Measurements from ENCODE around the gene RBL2. TPM values are rescaled to one million over a fixed set of nuclear protein-coding genes. Genes with fewer than 3 reads are reported as not detected.
"Not testable (repeated sequence)": the region's sequence is repeated elsewhere in the genome, so short reads cannot be mapped to it uniquely, and the experiment has no call there.

The RBL2 gene
- total and polyA plus RNA-seq, 4 donors, result 35.2 to 90.2 (median 79.6) TPM

DNA sequence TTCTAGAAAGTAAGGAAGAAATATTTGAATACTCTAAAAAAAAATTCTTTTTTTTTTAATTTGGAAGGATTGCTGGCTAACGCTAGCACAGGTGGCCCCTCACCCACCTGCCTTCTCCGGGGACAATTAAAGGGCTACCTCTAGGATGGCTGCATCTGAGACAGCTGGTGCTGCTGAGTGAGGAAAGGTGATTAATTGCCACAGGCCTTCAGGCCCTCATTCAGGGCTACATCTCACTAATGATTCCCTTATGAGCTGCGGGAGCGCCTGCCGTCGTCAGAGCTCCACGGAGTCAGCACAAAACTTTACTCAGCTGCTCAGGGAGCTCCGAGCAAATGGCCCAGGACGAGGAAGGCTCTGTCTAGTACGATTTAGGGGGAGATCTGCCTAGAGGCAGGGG lies 95.8 kb downstream of the RBL2 start:
- H3K36me3 ChIP-seq (ENCODE audit: control insufficient read depth in 1 of 2, insufficient read depth in 2 of 2, low read length in 1 of 2), result no peaks in the 10 kb centered on the region
- no peak overlapping the region for H3K4me3 ChIP-seq (ENCODE audit: low read length in 2 of 2)
- no peaks in the 10 kb centered on the region for H3K9me3 ChIP-seq (ENCODE audit: control insufficient read depth, low read length)
- H3K4me1 ChIP-seq (ENCODE audit: control insufficient read depth in 1 of 2, insufficient read depth in 2 of 2, low read length in 2 of 2), result no peaks in the 10 kb centered on the region
- WGBS, 2 donors, result 35 to 39% methylated on average over 10 of the region's 10 CpGs
- no peak for ATAC-seq (ENCODE audit: low FRiP score)
- no peaks in the 10 kb centered on the region for H3K27me3 ChIP-seq (ENCODE audit: control insufficient read depth in 1 of 2, insufficient read depth in 2 of 2, low read length in 1 of 2)
- no peak for DNase-seq
- no peak overlapping the region for H3K27ac ChIP-seq (ENCODE audit: low read depth in 1 of 2, low read length in 2 of 2)
- intact Hi-C loops (cut with DNase I), result no loop called here

DNA sequence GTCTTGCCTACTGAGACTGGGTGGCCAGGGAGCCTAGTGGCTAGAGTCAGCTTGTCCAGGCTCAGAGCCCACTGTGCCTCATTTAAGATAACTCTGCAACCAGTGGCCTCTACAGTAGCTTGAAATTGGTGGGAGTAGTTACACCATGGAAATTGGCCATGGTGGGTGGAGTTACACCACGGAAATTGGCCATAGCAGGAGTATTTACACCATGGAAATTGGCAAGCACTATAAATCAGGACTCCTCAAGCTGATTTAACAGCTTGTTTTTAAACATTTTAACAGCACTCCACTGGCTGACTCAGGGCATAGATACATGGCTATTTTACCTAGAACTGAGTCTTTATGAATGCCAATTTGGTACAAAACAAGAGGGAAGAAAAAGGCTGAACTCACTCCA lies 96.5 kb downstream of the RBL2 start:
- ATAC-seq (ENCODE audit: low FRiP score) (no peak), DNase-seq (no peak)
- H3K27me3 ChIP-seq (ENCODE audit: control insufficient read depth in 1 of 2, insufficient read depth in 2 of 2, low read length in 1 of 2), result no peaks in the 10 kb centered on the region
- 54 to 71% methylated on average over 1 of the region's 1 CpG for WGBS, 2 donors
- no peak overlapping the region for H3K4me3 ChIP-seq (ENCODE audit: low read length in 2 of 2)
- no peaks in the 10 kb centered on the region for H3K36me3 ChIP-seq (ENCODE audit: control insufficient read depth in 1 of 2, insufficient read depth in 2 of 2, low read length in 1 of 2)
- H3K27ac ChIP-seq (ENCODE audit: low read depth in 1 of 2, low read length in 2 of 2), result no peak overlapping the region
- no peaks in the 10 kb centered on the region for H3K4me1 ChIP-seq (ENCODE audit: control insufficient read depth in 1 of 2, insufficient read depth in 2 of 2, low read length in 2 of 2)
- H3K9me3 ChIP-seq (ENCODE audit: control insufficient read depth, low read length), result no peaks in the 10 kb centered on the region
- intact Hi-C loops (cut with DNase I), result no loop called here

DNA sequence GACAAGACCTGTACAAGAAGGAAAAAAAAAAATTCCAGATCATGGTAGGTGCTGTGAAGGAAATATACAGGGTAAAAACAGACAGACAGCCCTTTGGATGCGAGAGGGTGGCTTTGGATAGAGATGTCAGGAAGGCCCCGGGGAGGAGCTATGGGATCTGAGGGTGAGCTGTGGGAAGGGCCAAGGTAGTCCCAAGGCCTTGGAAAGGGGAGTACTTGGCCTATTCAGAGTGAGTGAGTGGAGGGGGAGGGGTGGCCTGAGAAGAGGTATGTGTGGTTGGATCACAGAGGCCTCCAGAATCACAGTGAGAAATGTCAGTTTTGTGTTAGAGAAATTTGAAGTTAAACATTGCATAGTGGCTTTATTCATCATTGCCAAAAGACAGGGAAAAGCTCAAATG lies 99.9 kb downstream of the RBL2 start:
- H3K4me3 ChIP-seq (ENCODE audit: low read length in 2 of 2), result no peak overlapping the region
- 86 to 92% methylated on average over 2 of the region's 2 CpGs for WGBS, 2 donors
- H3K27me3 ChIP-seq (ENCODE audit: control insufficient read depth in 1 of 2, insufficient read depth in 2 of 2, low read length in 1 of 2), result no peaks in the 10 kb centered on the region
- intact Hi-C loops (cut with DNase I), result no loop called here
- no peak overlapping the region for H3K27ac ChIP-seq (ENCODE audit: low read depth in 1 of 2, low read length in 2 of 2)
- H3K4me1 ChIP-seq (ENCODE audit: control insufficient read depth in 1 of 2, insufficient read depth in 2 of 2, low read length in 2 of 2), result no peaks in the 10 kb centered on the region
- H3K9me3 ChIP-seq (ENCODE audit: control insufficient read depth, low read length), result no peaks in the 10 kb centered on the region
- no peaks in the 10 kb centered on the region for H3K36me3 ChIP-seq (ENCODE audit: control insufficient read depth in 1 of 2, insufficient read depth in 2 of 2, low read length in 1 of 2)
- no peak for ATAC-seq (ENCODE audit: low FRiP score)
- no peak for DNase-seq

DNA sequence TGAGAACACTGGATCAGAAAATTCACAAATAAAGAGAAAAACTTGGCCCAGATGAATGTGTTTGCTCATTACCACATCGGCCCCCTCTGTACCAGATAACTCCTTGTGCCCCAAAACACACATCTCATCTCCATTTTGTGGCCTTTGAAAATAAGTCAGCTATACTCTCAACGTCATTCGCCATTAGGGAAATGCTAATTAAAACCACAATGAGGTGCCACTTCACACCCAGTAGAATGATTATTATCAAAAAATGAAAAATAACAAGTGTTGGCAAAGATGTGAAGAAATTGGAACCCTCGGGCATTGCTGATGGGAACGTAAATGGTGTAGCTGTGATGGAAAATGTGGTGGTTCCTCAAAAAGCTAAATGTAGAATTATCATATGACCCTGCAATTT lies 103.4 kb downstream of the RBL2 start:
- ATAC-seq (ENCODE audit: low FRiP score), result no peak
- no peak for DNase-seq
- Histone ChIP-seq H3K27ac (ENCODE audit: low read depth in 1 of 2, low read length in 2 of 2) (no peak overlapping the region), H3K4me3 (ENCODE audit: low read length in 2 of 2) (no peak overlapping the region), H3K4me1 (ENCODE audit: control insufficient read depth in 1 of 2, insufficient read depth in 2 of 2, low read length in 2 of 2) (no peaks in the 10 kb centered on the region), H3K27me3 (ENCODE audit: control insufficient read depth in 1 of 2, insufficient read depth in 2 of 2, low read length in 1 of 2) (no peaks in the 10 kb centered on the region), H3K9me3 (ENCODE audit: control insufficient read depth, low read length) (no peaks in the 10 kb centered on the region), H3K36me3 (ENCODE audit: control insufficient read depth in 1 of 2, insufficient read depth in 2 of 2, low read length in 1 of 2) (no peaks in the 10 kb centered on the region)
- intact Hi-C loops (cut with DNase I), result no loop called here
- WGBS, 2 donors, result 86 to 90% methylated on average over 5 of the region's 5 CpGs

DNA sequence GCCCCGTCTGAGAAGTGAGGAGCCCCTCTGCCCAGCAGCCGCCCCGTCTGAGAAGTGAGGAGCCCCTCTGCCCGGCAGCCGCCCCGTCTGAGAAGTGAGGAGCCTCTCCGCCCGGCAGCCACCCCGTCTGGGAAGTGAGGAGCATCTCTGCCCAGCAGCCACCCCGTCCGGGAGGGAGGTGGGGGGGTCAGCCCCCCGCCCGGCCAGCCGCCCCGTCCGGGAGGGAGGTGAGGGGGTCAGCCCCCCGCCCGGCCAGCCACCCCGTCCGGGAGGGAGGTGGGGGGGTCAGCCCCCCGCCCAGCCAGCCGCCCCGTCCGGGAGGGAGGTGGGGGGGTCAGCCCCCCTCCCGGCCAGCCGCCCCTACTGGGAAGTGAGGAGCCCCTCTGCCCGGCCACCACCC lies 105.1 kb downstream of the RBL2 start:
- WGBS, 2 donors, result 92 to 94% methylated on average over 11 to 27 of the region's 27 CpGs
- H3K9me3 ChIP-seq (ENCODE audit: control insufficient read depth, low read length); DNase-seq; H3K36me3 ChIP-seq (ENCODE audit: control insufficient read depth in 1 of 2, insufficient read depth in 2 of 2, low read length in 1 of 2); intact Hi-C loops (cut with DNase I); H3K27ac ChIP-seq (ENCODE audit: low read depth in 1 of 2, low read length in 2 of 2); H3K27me3 ChIP-seq (ENCODE audit: control insufficient read depth in 1 of 2, insufficient read depth in 2 of 2, low read length in 1 of 2); H3K4me1 ChIP-seq (ENCODE audit: control insufficient read depth in 1 of 2, insufficient read depth in 2 of 2, low read length in 2 of 2); H3K4me3 ChIP-seq (ENCODE audit: low read length in 2 of 2); ATAC-seq (ENCODE audit: low FRiP score): not testable (repeated sequence)

DNA sequence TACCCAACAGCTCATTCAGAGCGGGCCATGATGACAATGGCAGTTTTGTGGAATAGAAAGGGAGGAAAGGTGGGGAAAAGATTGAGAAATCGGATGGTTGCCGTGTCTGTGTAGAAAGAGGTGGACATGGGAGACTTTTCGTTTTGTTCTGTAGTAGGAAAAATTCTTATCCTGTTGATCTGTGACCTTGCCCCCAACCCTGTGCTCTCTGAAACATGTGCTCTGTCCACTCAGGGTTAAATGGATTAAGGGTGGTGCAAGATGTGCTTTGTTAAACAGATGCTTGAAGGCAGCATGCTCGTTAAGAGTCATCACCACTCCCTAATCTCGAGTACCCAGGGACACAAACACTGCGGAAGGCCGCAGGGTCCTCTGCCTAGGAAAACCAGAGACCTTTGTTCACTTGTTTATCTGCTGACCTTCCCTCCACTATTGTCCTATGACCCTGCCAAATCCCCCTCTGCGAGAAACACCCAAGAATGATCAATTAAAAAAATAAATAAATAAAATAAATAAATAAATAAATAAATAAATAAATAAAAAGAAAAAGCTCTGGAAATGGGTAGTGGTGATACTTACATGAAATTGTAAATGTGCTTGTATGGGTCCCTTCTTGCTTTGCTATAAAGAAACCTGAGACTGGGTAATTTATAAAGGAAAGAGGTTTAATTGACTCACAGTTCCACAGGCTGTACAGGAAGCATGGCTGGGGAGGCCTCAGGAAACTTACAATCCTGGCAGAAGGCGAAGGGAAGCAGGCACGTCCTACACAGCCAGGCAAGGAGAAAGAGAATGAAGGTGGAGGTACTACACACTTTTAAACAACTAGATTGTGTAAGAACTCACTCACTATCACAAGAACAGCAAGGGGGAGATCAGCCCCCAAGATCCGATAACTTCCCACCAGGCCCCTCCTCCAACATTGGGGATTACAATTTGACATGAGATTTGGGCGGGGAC lies 105.8 kb downstream of the RBL2 start:
- WGBS, 2 donors, result 80 to 84% methylated on average over 13 of the region's 13 CpGs

More for the DNA sequence above, 105.8 kb downstream of the RBL2 start:
- ATAC-seq (ENCODE audit: low FRiP score); H3K27ac ChIP-seq (ENCODE audit: low read depth in 1 of 2, low read length in 2 of 2); H3K9me3 ChIP-seq (ENCODE audit: control insufficient read depth, low read length); H3K27me3 ChIP-seq (ENCODE audit: control insufficient read depth in 1 of 2, insufficient read depth in 2 of 2, low read length in 1 of 2); intact Hi-C loops (cut with DNase I); H3K36me3 ChIP-seq (ENCODE audit: control insufficient read depth in 1 of 2, insufficient read depth in 2 of 2, low read length in 1 of 2); DNase-seq; H3K4me1 ChIP-seq (ENCODE audit: control insufficient read depth in 1 of 2, insufficient read depth in 2 of 2, low read length in 2 of 2); H3K4me3 ChIP-seq (ENCODE audit: low read length in 2 of 2): not testable (repeated sequence)

Other genes starting within 250 kb of the RBL2 start
- gene AKTIP, start 68.7 kb downstream of the RBL2 start, total RNA-seq, result 10 to 100 TPM; 47.1 to 50.6 TPM
- 10 to 100 TPM; 48.9 to 73.0 TPM for gene AKTIP, start 68.7 kb downstream of the RBL2 start, polyA plus RNA-seq

All from aorta (tissue), 5 donors.